ENCODE data around the gene HLA-A.

Gene HLA-A

DNA sequence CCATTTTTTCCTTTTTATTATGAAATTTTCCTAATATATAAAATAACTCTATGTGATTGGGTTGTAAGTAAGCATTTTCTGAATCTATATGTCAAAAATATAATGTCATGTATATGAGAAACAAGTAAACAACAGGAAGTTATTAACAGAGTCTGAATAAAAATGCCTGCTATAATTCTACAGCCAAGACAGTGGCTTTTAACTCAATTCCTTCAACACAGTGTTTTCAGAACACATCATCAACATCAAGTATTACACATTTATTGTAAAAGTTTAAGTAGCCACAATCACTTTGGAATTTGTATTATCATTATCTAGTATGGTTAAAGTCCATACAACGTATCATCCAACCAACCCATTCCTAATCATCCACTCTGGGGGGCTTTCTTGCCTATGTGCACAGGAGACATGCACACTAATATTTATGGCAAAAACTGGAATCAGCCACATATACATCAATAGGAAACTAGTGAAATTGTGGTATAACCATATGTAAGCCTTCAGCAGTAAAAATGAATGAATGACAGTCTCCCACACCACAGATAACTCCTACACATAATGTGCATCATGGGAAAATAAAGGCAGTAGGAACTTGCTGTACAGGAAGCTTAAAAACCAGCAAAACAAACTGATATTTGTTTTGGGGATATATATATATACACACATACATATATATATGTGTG, 6.9 kb upstream of the HLA-A start:
- no peak for DNase-seq

DNA sequence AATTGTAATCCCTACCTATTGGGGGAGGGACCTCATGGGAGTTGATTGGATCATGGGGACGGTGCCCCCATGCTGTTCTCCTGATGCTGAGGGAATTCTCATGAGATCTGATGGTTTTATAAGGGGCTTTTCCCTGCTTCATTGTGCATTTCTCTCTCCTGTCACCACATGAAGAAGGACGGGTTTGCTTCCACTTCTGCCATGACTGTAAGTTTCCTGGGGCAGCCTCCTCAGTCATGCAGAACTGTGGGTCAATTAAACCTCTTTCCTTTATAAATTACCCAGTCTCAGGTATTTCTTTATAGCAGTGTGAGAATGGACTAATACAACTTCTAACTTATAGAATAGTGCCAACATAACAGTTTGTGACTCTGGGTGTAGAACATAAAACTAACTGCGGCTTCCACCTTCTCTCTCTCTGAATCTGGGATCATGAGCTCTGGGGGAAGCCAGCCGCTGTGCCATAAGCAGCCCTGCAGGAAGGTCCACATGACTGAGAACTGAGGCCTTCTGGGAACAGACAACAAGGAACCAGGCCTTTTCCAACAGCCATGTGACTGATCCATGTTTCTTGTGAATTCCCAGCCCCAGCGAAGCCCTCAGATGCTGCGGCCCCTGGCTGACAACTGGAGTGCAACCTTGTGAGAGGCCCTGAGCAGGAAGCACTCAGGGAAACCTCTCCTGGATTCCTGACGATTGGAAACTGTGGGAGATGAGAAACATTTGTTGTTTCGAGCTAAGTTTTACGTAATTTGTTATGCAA, 3.4 kb upstream of the HLA-A start:
- DNase-seq: no peak

DNA sequence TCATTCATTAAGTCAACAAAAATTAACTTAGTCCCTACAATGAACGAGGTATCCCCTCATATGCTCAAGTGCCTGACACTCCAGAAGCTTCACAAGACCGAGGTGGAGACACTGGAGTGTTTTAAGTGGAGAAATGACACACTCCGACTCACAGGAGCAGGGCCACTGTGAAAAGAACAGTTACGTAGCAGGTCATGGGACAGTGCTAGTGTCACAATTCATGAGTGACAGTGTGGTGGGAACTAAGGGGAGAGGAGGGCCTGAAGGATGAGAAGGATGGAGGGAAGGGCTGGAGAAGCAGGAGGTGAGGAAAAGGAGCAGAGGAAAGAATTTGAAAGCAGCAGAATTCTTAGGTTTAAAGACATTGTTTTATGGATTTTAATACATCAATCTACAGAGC, 1.3 kb upstream of the HLA-A start:
- no peak for DNase-seq

DNA sequence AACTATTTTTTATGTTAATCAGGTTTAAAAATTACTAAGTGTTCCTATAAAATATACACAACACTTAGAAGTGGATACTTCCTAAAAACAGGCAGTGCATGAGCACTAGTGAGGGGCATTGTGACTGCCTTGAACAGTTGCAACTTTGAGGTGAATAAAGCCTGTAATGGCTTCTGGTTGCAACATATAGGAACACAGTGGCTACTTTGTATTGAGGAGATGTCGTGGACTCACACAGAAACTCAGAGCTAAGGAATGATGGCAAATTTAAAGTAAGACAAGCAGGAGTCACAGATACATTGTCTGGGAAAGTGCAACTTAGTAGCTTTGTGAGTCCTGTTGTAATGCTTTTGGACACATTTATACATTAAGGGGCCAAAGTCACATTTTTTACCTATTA, 861 bp upstream of the HLA-A start:
- DNase-seq: peak; percentile 39

DNA sequence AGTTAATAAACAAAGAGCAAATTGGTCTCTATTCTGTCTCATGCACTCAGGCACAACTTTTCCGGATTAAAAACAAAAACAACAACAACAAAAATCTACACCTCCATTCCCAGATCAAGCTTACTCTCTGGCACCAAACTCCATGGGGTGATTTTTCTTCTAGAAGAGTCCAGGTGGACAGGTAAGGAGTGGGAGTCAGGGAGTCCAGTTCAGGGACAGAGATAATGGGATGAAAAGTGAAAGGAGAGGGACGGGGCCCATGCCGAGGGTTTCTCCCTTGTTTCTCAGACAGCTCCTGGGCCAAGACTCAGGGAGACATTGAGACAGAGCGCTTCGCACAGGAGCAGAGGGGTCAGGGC, 437 bp upstream of the HLA-A start:
- DNase-seq: no peak

DNA sequence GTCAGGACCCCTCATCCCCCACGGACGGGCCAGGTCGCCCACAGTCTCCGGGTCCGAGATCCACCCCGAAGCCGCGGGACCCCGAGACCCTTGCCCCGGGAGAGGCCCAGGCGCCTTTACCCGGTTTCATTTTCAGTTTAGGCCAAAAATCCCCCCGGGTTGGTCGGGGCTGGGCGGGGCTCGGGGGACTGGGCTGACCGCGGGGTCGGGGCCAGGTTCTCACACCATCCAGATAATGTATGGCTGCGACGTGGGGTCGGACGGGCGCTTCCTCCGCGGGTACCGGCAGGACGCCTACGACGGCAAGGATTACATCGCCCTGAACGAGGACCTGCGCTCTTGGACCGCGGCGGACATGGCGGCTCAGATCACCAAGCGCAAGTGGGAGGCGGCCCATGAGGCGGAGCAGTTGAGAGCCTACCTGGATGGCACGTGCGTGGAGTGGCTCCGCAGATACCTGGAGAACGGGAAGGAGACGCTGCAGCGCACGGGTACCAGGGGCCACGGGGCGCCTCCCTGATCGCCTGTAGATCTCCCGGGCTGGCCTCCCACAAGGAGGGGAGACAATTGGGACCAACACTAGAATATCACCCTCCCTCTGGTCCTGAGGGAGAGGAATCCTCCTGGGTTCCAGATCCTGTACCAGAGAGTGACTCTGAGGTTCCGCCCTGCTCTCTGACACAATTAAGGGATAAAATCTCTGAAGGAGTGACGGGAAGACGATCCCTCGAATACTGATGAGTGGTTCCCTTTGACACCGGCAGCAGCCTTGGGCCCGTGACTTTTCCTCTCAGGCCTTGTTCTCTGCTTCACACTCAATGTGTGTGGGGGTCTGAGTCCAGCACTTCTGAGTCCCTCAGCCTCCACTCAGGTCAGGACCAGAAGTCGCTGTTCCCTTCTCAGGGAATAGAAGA, 978 bp downstream of the HLA-A start:
- no peak for DNase-seq

DNA sequence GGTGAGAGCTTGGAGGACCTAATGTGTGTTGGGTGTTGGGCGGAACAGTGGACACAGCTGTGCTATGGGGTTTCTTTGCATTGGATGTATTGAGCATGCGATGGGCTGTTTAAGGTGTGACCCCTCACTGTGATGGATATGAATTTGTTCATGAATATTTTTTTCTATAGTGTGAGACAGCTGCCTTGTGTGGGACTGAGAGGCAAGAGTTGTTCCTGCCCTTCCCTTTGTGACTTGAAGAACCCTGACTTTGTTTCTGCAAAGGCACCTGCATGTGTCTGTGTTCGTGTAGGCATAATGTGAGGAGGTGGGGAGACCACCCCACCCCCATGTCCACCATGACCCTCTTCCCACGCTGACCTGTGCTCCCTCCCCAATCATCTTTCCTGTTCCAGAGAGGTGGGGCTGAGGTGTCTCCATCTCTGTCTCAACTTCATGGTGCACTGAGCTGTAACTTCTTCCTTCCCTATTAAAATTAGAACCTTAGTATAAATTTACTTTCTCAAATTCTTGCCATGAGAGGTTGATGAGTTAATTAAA, 3.0 kb downstream of the HLA-A start:
- no peak for DNase-seq

DNA sequence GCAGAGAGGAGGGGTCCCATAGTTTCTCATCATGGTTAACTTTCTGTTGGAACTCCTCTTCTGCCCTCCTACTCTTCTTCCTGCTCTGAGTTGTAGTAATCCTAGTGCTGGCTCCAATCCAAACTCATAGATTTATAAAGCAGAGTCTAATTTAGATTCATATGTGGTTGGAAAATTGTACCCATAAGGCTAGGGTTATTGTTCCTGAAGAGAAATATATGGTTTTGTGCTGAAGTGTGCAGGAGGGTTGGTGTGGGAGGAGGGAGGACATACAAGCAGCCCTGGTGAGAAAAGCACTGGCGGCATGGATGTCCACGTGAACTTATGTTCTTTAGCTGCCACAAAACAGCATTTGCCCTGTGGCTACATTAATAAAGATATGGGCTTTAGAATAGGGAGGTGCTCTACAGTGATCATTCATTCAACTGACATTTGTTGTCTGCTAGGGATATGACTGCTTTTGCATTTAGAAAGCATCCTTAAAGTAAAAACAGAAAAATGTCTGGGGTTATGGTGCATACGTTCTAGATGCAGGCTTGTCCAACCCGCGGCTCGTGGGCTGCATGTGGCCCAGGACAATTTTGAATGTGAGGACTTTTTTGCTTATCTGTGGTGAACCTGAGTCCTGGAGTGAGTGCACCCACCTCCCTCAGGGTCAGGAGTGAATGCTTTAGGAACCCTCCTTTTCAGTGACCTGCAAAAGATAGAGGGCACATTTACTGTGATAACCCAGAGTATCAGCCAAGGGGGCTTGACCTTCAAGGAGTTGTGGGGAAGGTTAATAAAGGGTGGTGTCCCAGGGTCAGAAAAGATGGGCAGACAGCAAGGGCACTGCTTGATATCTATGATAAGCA, 4.1 kb downstream of the HLA-A start:
- no peak for DNase-seq

DNA sequence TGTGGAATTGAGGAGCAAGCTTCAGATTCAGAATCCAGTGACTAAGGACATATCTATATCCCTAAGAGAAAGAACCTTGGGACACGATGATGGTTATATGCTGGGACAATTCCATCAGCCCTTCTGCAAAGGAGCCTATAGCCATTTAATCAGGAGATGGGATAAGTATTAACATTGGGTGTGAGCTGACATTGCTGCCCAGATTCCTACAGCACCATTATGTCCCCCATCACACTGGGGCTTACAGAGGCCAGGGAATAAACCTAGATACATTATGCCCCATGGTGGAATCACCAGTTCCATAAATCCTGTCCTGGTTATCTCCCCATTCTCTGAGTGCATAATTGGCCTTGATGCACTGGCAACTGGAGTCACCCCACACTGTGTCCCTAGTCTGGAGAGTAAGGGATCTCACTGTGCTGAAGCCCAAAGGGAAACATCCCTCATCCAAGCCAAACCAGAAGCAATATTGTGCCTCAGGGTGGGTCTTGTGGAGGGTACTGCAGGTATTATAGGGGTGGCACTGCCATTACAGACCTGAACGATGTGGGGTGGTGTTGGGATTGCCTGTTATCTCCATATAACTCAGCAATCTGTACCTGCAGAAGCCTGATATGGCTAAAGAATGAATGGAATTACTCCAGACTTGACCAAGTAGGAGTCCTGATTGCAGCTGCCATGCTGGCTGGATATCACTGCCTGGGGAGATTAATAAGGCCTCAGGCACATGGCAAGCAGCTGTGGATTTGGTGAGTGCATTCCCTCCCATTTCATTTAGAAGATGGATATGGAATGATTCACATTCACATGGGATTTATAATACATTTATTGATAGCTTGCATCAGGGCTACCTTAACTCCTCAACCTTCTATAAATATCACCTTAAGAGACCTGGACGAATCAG, 5.0 kb downstream of the HLA-A start:
- DNase-seq: no peak

DNA sequence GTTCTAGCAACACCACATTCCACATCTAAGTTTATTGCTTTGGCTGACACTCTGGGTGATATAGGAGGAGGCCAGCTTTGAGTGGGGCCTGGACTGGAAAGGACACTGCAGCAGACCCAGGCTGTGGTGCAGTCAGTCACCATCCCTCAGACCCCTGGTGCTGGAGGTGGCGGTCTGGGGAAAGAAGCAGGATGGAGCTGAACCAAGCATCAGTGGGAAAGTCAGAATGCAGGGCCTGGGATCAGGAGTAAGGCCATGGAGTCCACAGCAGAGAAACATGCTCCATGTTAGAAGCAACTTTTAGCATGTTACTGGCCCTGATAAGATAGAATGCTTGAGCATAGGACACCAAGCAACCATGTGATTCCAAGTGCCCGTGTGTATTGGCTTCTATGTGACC, 5.9 kb downstream of the HLA-A start:
- DNase-seq: no peak

DNA sequence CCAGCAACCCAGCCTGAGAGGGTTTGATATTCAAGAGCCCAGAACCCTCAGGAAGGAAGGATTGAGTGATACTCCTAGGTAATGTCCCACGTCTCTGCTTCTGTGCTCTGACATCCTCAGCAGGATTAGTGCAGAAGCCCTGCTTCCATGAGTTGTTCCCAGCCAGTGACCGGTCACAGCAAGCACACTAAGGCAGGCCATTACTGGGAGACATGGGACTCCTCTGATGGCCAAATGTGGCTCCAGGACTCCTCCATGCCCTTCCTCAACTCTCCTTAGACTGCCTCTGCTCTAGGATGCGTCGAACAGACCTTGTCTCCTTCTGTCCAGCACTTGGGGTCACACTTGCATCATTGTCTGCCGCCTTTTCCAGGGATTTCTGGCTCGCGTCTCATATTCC, 7.6 kb downstream of the HLA-A start:
- no peak for DNase-seq

DNA sequence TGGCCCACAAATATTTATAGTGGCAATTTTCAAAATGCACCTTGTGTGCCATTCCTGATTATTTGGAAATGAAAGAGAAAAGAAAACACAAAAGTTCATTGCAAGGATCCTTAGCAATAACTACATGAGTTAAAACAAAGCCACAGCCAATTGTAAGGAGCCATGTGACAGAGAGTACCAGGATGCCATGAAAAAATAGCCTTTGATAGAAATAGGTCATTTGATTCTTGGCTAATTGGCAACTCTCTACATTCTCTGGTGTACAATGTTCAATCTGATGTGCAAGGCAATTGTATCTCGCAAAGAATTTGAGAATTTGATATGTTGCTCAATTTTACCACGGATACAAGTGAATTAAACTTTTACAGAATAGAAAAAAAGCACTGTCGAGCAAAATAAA, 9.6 kb downstream of the HLA-A start:
- no peak for DNase-seq

DNA sequence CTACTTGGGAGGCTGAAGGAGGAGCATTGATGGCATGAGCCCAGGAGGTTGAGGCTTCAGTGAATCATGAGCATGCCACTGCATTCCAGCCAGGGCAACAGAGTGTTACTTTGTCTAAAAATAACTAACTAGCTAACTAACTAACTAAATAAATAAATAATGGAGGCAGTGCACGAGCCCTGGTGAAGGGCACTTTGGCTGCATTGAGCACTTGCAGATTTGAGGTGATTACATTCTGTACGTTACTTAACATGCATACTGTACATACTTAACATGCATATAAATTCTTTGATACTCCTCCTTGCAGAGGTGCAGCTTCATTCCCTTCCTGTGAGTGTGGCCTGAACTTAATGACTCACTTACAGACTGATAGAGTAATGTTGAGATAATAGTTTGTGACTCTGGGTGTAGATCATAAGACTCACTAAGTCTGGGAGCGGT, 10.7 kb downstream of the HLA-A start:
- no peak for DNase-seq

DNA sequence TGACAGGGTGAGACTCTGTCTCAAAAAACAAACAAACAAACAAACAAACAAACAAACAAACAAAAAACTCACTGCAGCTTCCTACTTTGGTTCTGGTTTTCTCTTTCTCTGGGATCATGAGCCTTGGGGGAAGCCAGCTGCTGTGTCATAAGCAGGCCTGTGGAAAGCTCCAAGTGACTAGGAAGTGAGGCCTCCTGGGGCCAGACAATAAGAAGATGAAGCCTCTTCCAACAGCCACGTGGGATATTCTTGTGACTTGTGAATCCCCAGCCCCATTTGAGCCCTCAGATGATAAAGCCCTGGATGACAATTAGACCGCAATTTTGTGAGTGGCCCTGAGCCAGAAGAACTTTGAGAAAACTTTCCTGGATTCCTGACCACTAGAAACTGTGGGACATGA, 11.4 kb downstream of the HLA-A start:
- no peak for DNase-seq

DNA sequence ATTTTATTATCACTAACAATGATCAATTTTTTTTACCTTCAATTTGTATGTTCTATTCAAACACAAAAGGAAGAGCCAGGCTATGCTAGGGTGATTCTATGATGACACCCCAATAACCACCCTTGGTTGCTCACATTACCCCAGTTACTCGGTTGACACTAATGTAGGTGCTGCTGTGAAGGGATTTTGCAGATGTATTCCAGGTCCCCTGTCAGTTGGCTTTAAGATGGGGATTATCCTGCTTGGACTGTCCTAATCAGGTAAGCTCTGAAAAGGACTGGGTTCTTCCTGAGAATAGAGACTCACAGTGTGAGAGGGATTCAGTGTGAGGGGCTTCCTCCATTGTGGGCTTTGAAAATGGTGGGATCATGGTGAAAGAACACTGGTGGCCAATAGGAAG, 11.9 kb downstream of the HLA-A start:
- DNase-seq: no peak

DNA sequence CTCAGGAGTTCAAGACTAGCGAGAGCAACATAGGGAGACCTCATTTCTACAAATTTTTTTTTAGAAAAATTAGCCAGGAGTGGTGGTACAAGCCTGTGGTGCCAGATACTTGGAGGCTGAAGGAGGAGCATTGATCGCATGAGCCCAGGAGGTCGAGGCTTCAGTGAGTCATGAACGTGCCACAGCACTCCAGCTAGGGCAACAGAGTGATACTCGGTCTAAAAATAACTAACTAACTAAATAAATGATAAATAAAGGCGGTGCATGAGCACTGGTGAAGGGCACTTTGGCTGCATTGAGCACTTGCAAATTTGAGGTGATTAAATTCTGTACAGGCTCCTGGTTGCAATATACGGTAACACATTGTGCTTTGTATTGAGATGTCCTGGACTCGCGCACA, 13.5 kb downstream of the HLA-A start:
- DNase-seq: no peak

DNA sequence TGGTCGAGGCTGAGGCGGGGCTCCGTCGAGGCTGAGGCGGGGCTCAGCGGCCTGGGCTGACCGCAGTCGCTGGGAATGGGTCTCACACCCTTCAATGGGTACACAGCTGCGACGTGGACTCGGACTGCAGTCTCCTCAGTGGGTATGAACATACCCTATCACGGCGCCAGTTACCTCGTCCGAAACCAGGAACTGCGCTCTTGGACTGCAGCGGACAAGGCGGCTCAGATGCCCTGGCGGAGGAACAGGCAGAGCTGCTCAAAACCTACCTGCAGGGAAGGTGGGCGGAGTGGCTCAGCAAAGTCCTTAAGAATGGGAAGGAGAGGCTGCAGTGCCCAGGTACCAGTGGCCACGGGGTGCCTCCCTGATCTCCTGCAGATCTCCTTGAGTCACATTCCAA, 14.2 kb downstream of the HLA-A start:
- no peak for DNase-seq

DNA sequence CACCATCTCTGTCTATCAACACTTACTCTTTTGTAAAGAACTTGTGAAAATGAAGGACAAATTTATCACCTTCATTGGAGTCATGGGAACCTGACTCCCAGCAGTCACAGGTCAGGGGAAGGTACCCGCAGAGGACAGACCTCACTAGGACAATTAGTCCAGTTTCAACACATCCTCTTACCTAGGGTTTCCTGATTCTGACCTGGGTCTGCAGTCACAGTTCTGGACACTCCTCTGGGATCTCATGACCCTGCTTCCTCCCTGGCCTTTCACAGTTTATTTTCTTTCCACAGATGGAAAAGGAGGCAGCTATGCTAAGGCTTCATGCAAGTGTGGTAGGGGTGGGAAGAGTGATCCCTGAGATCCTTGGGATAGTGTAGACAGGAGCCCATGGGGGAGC, 15.7 kb downstream of the HLA-A start:
- DNase-seq: no peak

DNA sequence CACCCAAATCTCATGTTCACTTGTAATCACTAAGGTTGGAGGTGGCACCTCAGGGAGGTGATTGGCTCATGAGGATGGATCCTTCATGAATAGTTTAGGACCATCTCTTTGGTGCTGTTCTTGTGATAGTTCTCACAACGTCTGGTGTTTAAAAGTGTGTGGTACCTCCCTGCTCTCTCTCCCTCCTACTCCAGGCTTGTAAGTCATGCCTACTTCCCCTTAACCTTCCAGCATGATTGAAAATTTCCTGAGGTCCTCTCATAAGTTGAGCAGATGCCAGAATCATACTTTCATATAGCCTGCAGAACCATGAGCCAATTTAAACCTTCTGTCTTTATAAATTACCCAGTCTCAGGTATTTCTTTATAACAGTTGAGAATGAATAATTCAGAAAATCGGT, 16.6 kb downstream of the HLA-A start:
- no peak for DNase-seq

DNA sequence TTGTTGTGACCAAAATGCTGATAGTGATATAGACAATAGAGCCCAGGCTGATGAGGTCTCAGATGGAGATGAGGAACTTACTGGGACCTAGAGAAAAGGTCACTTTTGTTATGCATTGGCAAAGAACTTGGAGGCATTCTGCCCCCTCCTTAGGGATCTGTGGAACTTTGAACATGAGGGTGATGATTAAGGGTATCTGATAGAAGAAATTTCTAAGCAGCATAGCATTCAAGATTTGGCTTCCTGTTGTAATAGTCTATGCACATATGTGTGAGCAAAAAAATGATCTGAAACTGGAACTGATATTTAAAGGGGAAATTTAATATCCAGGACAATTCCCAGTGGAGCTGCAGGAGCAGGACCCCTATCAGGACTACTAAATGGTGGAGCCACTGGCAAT, 17.1 kb downstream of the HLA-A start:
- no peak for DNase-seq

DNA sequence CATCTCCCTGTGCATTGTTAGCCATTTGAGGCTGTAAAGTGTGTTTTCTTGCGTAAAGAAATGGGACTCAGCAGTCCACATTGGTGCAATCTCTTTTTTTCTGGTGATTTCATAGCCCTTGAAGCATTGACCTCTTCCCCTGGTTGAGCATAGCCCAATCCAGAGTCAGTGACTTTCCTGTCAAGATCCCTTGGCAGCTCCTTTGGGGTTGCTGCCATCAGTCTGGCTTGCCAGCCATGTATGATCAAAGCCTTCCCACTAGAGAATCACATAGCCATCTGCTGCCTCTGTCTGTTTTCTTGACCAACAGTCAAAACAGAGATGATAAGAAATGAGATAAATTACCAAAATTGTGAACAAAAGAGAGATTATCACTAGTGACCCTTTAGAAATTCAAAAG, 19.6 kb downstream of the HLA-A start:
- DNase-seq: no peak
